ENCODE measurements around the gene YES1.
A peak's percentile ranks its signal among the peaks of the same experiment; 100 is the strongest.
"Not testable (repeated sequence)": the region's sequence is repeated elsewhere in the genome, so short reads cannot be mapped to it uniquely, and the experiment has no call there.

Gene YES1

DNA sequence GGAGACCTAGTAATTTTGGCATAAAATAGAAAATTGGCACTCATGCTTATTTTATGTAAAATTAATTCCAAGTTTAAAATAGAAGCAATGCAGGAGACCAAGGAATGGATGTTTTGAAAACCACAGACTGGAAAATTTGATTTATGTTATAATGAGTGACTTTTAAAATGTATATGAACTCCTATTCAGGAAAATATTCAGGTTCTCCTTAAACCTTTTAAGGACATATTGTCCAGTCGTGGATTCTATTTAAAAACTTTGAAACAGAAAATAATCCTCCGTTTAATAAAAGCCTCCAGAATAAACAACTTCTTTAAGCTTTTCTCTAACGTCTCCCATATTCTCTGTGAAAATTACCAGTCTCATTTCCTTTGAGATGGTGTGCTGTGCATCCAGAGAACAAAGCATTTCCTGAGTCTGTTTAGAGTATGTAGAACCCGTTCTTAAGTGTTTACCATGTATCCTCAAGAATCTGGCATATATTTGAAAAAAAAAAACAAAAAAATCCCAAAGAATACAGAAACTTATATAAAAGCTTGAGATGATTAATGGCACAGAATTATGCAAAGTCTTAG, 8.6 kb upstream of the YES1 start:
- DNase-seq: no peak

DNA sequence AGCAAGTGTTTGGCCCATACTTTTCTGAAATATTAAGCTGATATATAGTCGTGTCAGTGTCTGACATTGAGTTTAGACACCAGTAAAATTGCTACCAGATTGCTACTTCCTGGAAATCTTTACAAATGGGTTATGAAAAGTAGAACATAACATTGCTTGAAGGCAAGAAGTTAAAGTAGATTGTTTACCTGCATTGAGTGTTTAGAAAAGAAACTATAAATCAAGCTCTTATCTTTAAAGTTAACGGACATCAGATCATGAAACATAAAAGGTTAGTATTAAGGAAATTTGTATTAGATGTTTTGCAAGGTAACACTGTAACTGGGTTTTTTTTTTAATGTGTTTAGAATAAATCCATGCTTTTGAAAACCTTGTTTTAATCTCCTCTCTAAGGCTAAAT, 4.8 kb upstream of the YES1 start:
- no peak for DNase-seq

DNA sequence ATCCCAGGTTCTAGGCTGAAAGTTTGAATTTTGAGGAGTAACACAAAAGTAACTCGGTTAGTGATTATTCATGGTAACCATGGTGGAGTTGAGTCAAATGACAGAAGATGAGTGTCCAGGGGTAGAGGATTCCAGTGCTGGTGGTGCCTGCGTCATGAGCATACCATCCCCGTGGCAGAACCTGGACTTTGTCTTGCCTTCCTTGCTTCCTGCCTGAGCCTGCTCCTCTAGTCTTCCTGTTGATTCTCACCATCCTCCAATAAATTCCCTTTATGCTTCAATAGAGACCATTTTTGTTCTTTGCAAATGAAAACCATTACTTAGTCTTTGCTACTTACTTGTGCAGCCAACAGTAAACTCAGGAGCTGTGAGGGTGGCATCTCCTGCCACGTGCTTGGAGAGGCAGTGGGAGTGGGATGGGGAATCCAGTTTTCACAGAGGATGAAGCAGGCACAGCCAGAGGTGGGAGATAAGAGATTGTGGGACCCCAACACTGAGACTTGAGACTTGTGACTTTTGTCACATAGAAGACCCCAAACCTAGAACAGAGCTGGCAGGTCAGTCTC, 4.1 kb upstream of the YES1 start:
- DNase-seq: no peak

DNA sequence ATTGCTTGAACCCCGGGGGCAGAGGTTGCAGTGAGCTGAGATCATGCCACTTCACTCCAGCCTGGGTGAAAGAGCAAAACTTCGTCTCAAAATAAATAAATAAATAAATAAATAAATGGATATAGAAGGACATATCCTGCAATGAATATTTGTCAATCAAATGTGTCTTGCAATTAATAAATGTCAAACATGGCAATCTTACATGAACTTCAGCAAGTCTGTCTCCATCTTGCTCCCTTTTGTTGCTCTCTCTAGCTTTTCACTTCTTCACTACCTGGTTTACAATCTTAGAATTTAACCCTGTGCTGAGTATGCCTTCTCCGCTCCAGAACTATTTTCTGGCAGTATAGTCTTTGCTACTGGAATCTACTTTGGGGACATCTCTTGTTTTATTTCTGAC, 3.3 kb upstream of the YES1 start:
- no peak for DNase-seq

DNA sequence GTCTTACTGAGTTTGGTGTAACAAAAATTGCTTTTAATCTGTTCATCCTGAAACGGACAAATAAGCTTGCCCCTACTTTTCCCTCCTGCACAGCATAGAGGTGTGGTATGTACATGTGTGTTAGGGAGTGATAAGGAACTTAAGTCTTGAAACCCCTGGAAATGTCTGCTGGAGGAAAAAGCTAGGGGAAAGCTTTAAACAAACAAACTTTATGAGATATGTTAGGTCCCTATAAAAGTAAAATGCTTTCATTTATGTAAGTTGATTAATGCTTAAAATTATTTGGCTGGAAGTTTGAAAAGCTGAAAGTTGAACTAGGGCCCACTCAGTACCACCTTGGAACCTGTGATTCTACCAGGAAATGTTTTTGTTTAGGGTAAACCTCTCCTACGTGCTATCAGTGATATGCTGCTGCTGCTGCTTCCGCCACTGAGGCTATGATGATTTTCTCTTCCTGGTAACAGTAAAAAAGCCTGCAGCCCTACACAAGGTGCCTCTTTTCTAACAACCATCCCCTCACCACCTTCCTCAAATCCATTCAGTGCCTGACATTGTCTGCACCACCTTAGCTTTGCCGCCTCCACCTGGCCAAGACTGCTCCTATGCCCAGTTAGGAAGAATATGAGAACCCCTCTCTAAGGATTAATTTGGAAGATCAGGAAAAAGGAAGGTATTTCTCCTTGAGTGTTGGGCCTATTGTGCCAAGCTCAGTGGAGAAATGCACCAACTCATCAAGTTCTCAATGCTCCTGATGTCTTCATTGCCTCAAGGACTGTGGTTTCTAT, 2.5 kb upstream of the YES1 start:
- DNase-seq: peak in 1 of 2 donors; percentile 16

DNA sequence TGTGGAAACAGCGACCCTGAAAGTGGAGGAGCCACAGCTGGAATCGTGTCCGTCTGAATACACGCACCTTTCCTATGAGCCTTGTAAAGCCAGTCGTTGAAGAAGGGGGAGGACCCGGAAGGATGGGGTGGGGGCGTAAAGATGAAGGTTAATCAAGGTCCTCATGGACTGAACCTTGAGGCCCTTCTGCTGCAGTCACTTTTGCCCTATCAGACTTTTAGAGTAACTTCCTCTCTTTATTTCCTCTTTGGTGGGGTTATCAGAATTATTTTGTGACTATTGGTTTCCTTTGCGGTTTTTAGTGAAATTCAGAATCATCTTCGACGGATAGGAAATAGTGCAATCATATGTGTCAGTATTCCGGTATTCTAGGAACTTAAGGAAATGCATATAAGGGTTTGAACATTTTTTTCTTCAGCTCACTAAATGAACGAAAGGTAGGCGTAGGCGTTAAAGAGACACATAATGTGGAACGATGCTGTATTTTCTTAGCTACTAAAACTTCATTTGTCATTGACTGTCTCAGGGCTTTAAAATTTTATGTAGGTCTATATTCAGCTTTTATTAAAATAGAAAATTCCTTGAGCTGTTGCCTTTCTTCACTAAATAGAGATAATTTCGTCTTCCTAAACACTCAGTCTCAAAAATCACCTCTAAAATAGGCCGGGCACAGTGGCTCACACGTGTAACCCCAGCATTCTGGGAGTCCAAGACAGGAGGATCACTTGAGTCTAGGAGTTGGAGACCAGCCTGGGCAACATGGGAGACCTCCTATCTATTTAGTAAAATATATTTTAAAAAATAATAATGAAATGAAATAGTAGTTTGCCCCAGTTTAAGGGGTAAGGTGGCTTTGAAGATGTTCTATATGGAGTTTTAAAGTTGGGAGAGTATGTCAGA, 1.4 kb upstream of the YES1 start:
- peak; percentile 47 to 79 for DNase-seq

DNA sequence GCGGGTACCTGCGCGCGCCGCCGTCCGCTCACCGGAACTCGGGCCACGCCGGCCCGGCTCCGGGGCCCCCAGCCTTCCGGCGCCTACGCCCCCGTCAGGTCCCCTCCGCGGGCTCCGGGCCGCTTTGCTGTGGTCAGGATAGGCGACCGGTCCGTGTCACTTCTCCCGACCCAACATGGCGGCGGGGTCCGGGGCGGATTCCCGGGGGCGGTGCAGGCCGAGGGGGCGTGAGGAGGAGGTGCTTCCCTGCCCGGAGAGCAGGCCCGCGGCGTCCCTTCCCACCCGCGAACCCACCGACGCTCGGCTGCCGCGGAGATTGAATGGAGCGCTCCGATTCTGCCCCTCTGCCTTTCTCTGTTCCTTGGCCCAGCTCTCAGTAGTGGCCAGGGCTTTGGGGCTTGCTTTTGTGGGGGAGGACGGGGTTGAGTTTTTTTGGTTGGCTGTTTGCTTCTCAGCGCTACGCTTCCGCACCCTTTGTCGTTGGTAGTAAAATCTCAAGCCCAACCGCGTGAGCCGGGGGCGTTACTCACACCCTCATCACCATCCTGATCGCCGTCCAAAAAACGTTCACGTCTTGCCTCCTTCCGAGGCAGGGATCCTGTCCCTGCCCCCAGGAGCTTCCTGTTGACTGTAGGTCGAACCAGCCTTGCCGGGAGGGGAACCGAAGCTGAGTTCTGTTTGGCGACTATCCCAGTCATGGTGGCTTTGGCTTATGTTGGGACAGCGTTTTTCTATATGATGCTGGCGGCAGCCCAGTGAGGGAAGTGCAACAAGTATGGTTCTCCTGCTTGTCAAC, 532 bp upstream of the YES1 start:
- peak; percentile 65 to 81 for DNase-seq

DNA sequence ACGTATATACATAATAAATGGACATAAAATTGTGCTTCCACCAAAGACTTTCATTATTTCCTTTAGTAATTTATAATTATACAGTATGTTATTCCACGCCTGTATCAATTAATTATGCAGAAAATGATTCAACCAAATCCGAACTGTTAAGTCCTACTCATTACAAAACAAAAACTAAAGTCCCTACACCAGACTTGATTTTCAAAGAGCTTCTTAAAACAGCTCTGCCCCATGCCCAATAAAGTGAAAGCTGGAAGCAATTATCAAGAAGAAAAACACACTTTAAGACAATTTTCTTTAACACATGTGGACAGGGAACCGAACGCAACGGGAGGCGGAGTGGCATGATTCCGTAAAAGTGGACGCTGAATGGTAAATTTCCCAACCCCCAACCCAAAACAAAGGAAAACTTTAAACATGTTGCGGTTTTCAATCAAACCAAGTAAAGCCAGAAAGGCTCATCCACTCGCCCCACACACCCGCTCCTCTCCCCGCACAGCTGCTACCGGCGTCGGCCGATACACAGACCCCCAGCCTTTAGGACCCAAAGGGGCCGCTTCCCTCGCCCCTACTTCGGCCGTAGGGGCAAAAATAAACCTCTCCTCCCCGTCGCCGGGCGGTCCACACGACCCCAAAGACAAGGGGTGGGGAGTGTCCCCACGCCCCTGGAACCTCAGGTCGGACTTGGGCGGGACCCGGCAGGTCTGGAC, 705 bp downstream of the YES1 start:
- DNase-seq: peak in 1 of 2 donors; percentile 19

DNA sequence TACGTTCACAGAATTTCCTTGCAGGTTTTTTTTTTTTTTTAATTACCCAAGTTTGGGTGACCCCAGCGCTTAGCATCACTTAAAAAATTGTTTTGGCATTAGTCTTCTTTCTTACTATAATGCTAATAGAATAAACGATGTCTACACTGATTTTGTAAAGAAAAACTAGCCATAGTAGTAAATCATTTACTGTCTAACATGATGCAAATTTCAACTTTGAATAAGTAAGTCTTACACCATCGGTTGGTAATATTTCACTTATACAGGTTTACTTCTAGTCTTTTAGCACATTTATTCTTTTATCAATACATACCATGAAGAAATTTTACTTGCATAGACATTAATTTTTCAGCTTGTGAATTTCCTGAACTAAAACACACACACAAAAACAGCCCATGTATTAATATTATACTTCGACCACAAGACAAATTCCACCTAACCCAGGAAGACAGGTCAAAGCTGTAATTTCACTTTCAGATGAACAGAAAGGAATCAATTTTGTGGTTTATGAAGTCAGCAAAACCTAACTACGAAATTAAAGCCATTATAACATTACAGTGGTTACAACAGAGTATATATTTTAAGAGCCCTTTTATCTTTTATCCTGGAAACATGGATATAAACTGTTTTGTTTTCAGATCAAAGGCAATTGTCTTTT, 1.9 kb downstream of the YES1 start:
- DNase-seq: peak in 1 of 2 donors; percentile 51

DNA sequence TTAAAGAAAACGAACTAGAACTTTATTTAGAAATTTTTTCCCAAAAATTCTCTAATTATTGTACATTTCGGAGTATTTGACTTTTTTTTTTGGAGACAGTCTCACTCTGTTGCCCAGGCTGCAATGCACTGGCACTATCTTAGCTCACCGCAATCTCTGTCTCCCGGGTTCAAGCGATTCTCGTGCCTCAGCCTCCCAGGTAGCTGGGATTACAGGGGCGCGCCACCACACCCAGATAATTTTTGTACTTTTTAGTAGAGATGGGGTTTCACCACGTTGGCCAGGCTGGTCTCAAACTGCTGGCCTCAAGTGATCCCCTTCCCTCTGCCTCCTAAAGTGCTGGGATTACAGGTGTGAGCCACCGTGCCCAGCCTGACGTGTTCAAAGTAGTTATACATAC, 2.8 kb downstream of the YES1 start:
- not testable (repeated sequence) for DNase-seq

DNA sequence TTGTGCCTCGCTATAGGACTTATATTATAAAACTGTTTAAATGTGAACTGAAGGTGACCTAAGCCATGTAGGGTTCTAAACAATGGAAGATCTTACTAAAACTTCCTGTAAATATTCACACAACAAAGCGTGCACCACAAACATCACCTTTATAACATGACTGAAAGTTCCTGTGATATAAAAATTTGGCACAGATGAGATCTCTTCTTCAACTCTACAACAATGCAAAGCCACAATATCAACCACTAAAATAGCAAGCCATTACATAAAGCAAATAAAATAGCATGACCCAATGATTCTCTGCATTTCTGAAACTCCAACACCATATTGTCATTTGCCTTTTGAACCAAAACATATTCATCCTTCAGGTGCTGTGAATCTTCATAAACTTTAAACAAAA, 3.5 kb downstream of the YES1 start:
- peak in 1 of 2 donors; percentile 33 for DNase-seq

DNA sequence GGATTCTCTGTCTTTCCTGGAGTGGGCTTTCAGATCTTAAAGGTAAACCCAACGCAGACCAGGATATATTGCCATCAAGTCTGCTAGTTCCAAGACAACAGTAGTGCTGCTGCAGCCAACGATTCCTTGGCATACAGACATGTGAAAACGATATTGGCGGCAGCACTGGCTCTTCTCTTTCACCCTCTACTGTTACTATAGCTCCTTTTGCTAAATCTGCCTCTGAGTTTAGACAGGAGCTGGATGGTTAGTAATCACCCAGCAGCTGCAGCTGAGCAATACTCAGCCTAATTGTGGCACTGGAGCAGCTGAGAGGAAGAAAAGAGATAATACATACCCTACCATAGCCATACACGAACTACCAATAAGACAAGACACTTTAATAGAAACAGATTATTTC, 4.0 kb downstream of the YES1 start:
- no peak for DNase-seq

DNA sequence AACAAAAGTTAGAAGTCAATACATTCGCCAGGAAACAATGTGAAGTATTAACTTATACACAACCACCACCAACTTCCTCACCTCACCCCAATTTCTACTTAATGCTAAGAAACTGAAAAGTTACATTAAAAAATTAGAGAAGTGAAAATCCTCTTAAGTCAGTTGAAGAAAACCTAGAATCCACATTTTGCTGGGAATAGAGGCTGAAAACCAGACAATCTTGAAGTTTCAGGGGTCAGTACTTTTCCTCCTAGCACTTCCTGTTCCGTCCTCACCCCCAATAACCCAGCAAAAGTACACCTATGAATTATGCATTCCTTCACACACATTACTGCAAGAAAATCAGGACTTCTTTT, 6.3 kb downstream of the YES1 start:
- no peak for DNase-seq

DNA sequence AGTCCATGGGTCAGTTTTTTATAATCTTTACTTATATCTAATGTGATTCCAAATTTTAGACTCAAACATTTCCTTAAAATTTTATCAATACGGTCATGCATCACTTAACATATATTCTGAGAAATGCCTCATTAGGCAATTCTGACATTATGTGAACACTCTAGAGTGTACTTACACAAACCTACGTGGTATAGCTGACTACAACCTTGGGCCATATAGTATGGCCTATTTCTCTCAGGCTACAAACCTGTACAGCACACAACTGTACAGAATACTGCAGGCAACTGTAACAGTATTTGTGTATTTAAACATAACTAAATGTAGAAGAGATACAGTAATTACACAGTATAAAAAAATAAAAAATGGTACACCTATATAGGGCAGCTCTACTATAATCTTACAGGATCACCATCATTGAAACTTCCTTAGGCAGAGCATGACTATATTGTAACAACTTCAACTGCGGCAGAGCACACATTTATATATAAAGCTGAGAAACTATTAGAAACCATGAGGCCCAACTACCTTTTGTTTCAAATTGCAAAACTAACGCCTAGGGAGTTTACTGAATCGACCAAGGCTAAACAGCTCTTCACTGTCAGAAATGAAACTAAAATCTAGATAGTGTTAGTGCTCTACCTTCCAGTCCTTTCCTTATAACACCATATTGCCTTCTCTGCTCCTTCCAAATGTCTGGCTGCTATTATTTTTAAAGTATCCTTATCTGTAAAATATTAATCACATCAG, 6.9 kb downstream of the YES1 start:
- DNase-seq: peak in 1 of 2 donors; percentile 17

DNA sequence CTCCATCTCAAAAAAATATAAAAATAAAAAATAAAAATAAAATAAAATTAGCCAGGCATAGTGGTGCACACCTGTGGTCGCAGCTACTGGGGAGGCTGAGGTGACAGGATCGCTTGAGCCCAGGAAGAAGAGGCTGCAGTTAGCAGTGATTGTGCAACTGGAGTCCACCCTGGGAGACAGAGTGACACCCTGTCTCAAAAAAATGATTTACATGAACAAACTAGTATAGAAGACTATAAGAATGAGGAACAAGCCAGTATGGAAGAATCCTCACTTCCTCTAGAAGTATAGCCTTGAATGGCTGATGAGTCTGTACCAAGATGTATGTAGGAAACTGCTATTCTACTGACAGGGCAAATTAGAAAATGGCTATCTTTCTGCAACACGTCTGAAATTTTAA, 10.9 kb downstream of the YES1 start:
- DNase-seq: no peak

DNA sequence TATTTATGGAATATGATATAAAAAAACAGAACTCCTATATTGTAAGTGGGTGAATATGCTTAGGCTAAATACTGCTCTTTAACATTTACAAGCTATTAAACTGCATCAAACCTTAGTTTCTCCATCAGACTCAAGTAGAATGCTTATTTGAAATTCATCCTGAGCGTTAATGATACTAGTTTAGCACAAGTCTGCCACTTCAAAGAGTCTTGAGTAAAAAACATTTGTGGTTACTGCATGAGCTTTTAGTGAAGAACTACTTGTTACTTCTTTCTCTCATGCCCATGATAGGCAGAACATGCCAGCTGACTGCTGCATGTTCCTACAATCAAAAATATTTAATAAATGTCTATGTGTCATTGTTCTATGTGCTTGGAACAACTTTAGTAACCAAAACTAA, 12.1 kb downstream of the YES1 start:
- DNase-seq: no peak

DNA sequence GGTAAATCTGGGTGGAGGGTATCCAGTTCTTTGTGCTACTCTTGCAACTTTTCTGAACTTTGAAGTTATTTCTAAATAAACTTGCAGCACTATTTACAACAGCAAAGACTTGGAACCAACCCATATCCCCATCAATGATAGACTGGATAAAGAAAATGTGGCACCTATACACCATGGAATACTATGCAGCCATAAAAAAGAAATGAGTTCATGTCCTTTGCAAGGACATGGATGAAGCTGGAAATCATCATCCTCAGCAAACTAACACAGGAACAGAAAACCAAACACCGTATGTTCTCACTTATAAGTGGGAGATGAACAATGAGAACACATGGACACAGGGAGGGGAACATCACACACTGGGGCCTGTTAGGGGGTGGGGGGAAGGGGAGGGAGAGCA, 16.7 kb downstream of the YES1 start:
- not testable (repeated sequence) for DNase-seq

DNA sequence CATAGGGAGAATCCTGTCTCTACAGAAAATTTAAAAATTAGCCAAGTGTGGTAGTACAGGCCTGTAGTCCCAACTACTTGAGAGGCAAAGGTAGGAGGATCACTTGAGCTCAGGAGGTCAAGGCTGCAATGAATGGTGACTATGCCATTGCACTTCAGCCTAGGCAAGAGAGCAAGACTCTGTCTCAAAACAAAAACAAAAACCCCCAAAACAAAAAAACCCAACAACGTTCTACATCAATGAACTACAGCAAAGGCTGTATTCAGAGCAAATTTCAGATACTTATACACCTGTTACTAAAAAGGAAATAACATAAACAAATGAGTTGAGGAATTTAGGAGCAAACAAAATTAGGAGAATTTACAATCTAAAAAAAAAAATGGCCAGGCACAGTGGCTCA, 22.6 kb downstream of the YES1 start:
- no peak for DNase-seq

DNA sequence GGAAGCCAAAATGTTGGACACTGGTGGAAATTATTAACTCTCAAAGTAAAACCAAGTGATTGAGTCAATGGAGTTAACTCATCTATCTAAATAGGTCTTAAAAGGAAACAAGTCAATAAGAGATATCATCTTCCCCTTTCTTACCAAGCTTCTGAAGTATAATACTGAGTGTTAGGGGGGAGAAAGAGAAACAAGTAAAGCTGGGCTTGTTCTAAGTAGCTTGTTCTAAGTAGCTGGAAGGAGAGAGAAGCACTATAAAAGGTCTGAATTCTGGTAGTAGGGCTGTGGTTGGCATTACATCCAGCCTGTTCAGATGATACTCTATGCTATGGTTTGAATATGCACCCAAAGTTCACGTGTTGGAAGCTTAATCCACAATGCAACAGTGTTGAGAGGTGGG, 26.8 kb downstream of the YES1 start:
- DNase-seq: no peak

DNA sequence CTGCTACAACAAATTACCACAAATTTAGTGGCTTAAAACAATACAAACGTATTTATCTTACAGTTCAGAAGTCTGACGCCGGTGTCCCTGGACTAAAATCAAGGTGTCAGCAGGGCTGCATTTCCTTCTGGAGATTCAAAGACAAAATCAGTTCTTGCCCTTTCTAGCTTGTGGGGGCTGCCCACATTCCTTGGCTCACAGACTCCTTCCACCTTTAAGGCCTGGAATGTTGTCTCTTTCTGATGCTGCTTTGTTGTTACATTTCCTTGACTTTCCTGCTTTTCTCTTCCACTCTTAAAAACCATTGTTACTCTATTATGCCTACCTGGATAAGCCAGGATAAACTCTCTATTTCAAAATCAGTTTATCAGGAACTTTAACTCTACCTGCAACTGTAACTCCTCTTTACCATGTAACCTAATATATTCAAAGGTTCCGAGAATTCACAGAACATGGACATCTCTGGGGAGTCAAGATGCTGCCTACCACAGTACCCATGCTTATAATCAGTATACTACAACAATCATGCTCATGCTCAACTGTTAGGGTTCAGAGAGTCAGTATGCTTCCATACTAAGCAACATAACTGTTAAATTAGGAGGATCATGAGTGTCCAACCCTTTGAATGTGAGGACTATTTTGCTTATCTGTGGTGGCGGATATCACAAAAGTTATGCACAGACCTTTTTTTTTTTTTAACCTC, 27.4 kb downstream of the YES1 start:
- no peak for DNase-seq
